ENCODE data around the gene TTLL9. TPM values are rescaled to one million over a fixed set of nuclear protein-coding genes. Genes with fewer than 3 reads are reported as not detected.

Gene TTLL9
- total RNA-seq, 4 donors from 2014 or later = 0.40 to 1.5 (median 1.2) TPM

- no peak for TF ChIP-seq CTCF (IDR thresholded peaks at IDR 0.05)
- TF ChIP-seq POLR2A (IDR thresholded peaks at IDR 0.05) = no peak
- Histone ChIP-seq H3K36me3 (no peaks in the 10 kb centered on the region), H3K9me3 (no peaks in the 10 kb centered on the region), H3K27ac (peak overlapping the region in 1 of 3 donors; percentile 59), H3K27me3 (no peaks in the 10 kb centered on the region), H3K4me3 (replicated peaks in 1 of 3) (peak overlapping the region in 2 of 3 donors; percentile 76 to 78), H3K4me1 (peaks cover 17 to 28% of the 10 kb centered on the region in 2 donors)
- no peak for DNase-seq
- intact Hi-C loops (cut with DNase I) = no loop called here
- 0% methylated on average over 1 of the region's 1 CpG for WGBS, 2 donors
Measured at GRCh38 chr20:31869673-31869941, 827 bp upstream of the TTLL9 start.

- intact Hi-C loops (cut with DNase I) = no loop called here
- no peak for TF ChIP-seq POLR2A (IDR thresholded peaks at IDR 0.05)
- TF ChIP-seq CTCF (IDR thresholded peaks at IDR 0.05) = no peak
- 8 to 12% methylated on average over 12 to 21 of the region's 24 CpGs for WGBS, 2 donors
- peak overlapping the region; percentile 43 to 78 (median 76) for H3K4me3 ChIP-seq (replicated peaks in 1 of 3)
- H3K4me1 ChIP-seq = peaks cover 23 to 37% of the 10 kb centered on the region in 2 donors
- H3K36me3 ChIP-seq = no peaks in the 10 kb centered on the region
- H3K27ac ChIP-seq = peak overlapping the region; percentile 38 to 75 (median 59)
- peak; percentile 41 to 43 for DNase-seq
- no peaks in the 10 kb centered on the region for H3K27me3 ChIP-seq
- H3K9me3 ChIP-seq = no peaks in the 10 kb centered on the region
Measured at GRCh38 chr20:31870726-31871617, 538 bp downstream of the TTLL9 start.

- intact Hi-C loops (cut with DNase I) = no loop called here
- 100% methylated on average over 1 of the region's 1 CpG for WGBS, 2 donors
- H3K27me3 ChIP-seq = no peaks in the 10 kb centered on the region
- H3K4me3 ChIP-seq (replicated peaks in 1 of 3) = no peak overlapping the region
- TF ChIP-seq POLR2A (IDR thresholded peaks at IDR 0.05) = no peak
- TF ChIP-seq CTCF (IDR thresholded peaks at IDR 0.05) = no peak
- no peaks in the 10 kb centered on the region for H3K9me3 ChIP-seq
- no peak overlapping the region for H3K27ac ChIP-seq
- no peaks in the 10 kb centered on the region for H3K36me3 ChIP-seq
- DNase-seq = no peak
- H3K4me1 ChIP-seq = peaks cover 23 to 37% of the 10 kb centered on the region in 2 donors
Measured at GRCh38 chr20:31871618-31871954, 1.2 kb downstream of the TTLL9 start.

- no peak for TF ChIP-seq CTCF (IDR thresholded peaks at IDR 0.05)
- TF ChIP-seq POLR2A (IDR thresholded peaks at IDR 0.05) = no peak
- peak; percentile 86 to 89 for DNase-seq
- Histone ChIP-seq H3K27me3 (no peaks in the 10 kb centered on the region), H3K27ac (no peak overlapping the region), H3K9me3 (no peaks in the 10 kb centered on the region), H3K4me1 (peaks cover 23 to 37% of the 10 kb centered on the region in 2 donors), H3K4me3 (replicated peaks in 1 of 3) (no peak overlapping the region), H3K36me3 (no peaks in the 10 kb centered on the region)
- intact Hi-C loops (cut with DNase I) = no loop called here
- 36 to 39% methylated on average over 6 of the region's 6 CpGs for WGBS, 2 donors
Measured at GRCh38 chr20:31872406-31872805, 2.0 kb downstream of the TTLL9 start.

- TF ChIP-seq POLR2A (IDR thresholded peaks at IDR 0.05) (no peak), CTCF (IDR thresholded peaks at IDR 0.05) (no peak)
- H3K4me1 ChIP-seq = peaks cover 17 to 27% of the 10 kb centered on the region in 2 donors
- intact Hi-C loops (cut with DNase I) = no loop called here
- H3K27me3 ChIP-seq = no peaks in the 10 kb centered on the region
- H3K36me3 ChIP-seq = no peaks in the 10 kb centered on the region
- peak overlapping the region in 1 of 3 donors; percentile 1 for H3K27ac ChIP-seq
- 73 to 75% methylated on average over 2 of the region's 2 CpGs for WGBS, 2 donors
- H3K4me3 ChIP-seq (replicated peaks in 1 of 3) = no peak overlapping the region
- DNase-seq = no peak
- no peaks in the 10 kb centered on the region for H3K9me3 ChIP-seq
Measured at GRCh38 chr20:31875671-31876070, 5.2 kb downstream of the TTLL9 start.

Measured in thyroid gland (tissue), 4 donors.